WTC11 (cell line): Measurements from ENCODE around the gene ZNHIT2. TPM values are rescaled to one million over a fixed set of nuclear protein-coding genes. Genes with fewer than 3 reads are reported as not detected.

Experiments
- ATF1 ChIP-seq: sonication (generic); formaldehyde crosslinking; IDR thresholded peaks from 2 replicates; pipeline ENCODE4 v1.8.1; 2023; ENCODE audit warnings: mild to moderate bottlenecking, moderate library complexity, missing genetic modification reagents
- ELF4 ChIP-seq: sonication (generic); formaldehyde crosslinking; IDR thresholded peaks from 2 replicates; pipeline ENCODE4 v1.8.1; 2022; ENCODE audit warnings: low read depth, mild to moderate bottlenecking, moderate library complexity, missing genetic modification reagents
- EMX1 ChIP-seq: fragments of 250-450 bp; sonication (Bioruptor Pico); IDR thresholded peaks from 2 replicates; pipeline ENCODE4 v1.8.0; 2021; ENCODE audit warnings: mild to moderate bottlenecking
- ESRRA ChIP-seq: sonication (generic); formaldehyde crosslinking; IDR thresholded peaks from 2 replicates; pipeline ENCODE4 v1.8.1; 2022; ENCODE audit warnings: mild to moderate bottlenecking, missing genetic modification reagents, borderline replicate concordance
- ETV6 ChIP-seq: sonication (generic); formaldehyde crosslinking; IDR thresholded peaks from 2 replicates; pipeline ENCODE4 v1.8.1; 2022; ENCODE audit warnings: mild to moderate bottlenecking, missing genetic modification reagents
- FOXK1 ChIP-seq: sonication (generic); formaldehyde crosslinking; IDR thresholded peaks from 2 replicates; pipeline ENCODE4 v1.8.0; 2022; ENCODE audit warnings: mild to moderate bottlenecking, moderate library complexity, missing genetic modification reagents
- FOXP1 ChIP-seq: sonication (generic); formaldehyde crosslinking; IDR thresholded peaks from 2 replicates; pipeline ENCODE4 v1.8.0; 2022; ENCODE audit warnings: missing genetic modification reagents, mild to moderate bottlenecking, moderate library complexity, borderline replicate concordance
- GABPB1 ChIP-seq: sonication (generic); formaldehyde crosslinking; IDR thresholded peaks from 2 replicates; pipeline ENCODE4 v1.8.1; 2023; ENCODE audit warnings: mild to moderate bottlenecking, missing genetic modification reagents
- GTF2I ChIP-seq: fragments of 250-450 bp; sonication (Bioruptor Pico); conservative IDR thresholded peaks from 2 replicates; pipeline ENCODE4 v1.4.0; 2021; ENCODE audit warnings: mild to moderate bottlenecking
- IRF2 ChIP-seq: sonication (generic); formaldehyde crosslinking; IDR thresholded peaks from 2 replicates; pipeline ENCODE4 v1.8.0; 2022; ENCODE audit warnings: low read depth, missing genetic modification reagents, borderline replicate concordance
- MYBL2 ChIP-seq: sonication (generic); formaldehyde crosslinking; IDR thresholded peaks from 2 replicates; pipeline ENCODE4 v1.8.1; 2023; ENCODE audit warnings: mild to moderate bottlenecking, moderate library complexity, missing genetic modification reagents
- NFATC4 ChIP-seq: fragments of 250-450 bp; sonication (Bioruptor Pico); IDR thresholded peaks from 2 replicates; pipeline ENCODE4 v1.9.0; 2021; ENCODE audit warnings: mild to moderate bottlenecking
- NR2C2 ChIP-seq: sonication (generic); formaldehyde crosslinking; IDR thresholded peaks from 2 replicates; pipeline ENCODE4 v1.8.0; 2022; ENCODE audit warnings: mild to moderate bottlenecking, missing genetic modification reagents
- OVOL2 ChIP-seq: fragments of 250-450 bp; sonication (Bioruptor Pico); IDR thresholded peaks from 2 replicates; pipeline ENCODE4 v1.9.0; 2021; ENCODE audit warnings: mild to moderate bottlenecking, borderline replicate concordance
- RELA ChIP-seq: sonication (generic); formaldehyde crosslinking; IDR thresholded peaks from 2 replicates; pipeline ENCODE4 v1.8.1; 2022; ENCODE audit warnings: missing genetic modification reagents, mild to moderate bottlenecking, borderline replicate concordance
- SOX15 ChIP-seq: fragments of 250-450 bp; sonication (Bioruptor Pico); IDR thresholded peaks from 2 replicates; pipeline ENCODE4 v1.9.0; 2021; ENCODE audit warnings: mild to moderate bottlenecking
- SP1 ChIP-seq: sonication (generic); formaldehyde crosslinking; conservative IDR thresholded peaks from 2 replicates; pipeline ENCODE4 v1.8.1; 2022; ENCODE audit warnings: missing genetic modification reagents
- TCF7 ChIP-seq: sonication (generic); formaldehyde crosslinking; IDR thresholded peaks from 2 replicates; pipeline ENCODE4 v1.8.0; 2022; ENCODE audit warnings: mild to moderate bottlenecking, low read depth, missing genetic modification reagents, moderate library complexity
- TP53 ChIP-seq: sonication (generic); formaldehyde crosslinking; IDR thresholded peaks from 2 replicates; pipeline ENCODE4 v1.8.1; 2023; ENCODE audit warnings: mild to moderate bottlenecking, missing genetic modification reagents
- ZNF232 ChIP-seq: sonication (generic); formaldehyde crosslinking; IDR thresholded peaks from 2 replicates; pipeline ENCODE4 v1.8.0; 2022; ENCODE audit warnings: mild to moderate bottlenecking, missing genetic modification reagents
- ZNF263 ChIP-seq: sonication (generic); formaldehyde crosslinking; IDR thresholded peaks from 2 replicates; pipeline ENCODE4 v1.8.1; 2022; ENCODE audit warnings: low read depth, mild to moderate bottlenecking, moderate library complexity, missing genetic modification reagents
- total RNA-seq: library from RNA; stranded (reverse); gene quantifications from 3 replicates; pipeline ENCODE4 v1.2.3, GENCODE V29; 2021
- TF ChIP-seq, protein P1 (sequence below): sonication (generic); formaldehyde crosslinking; IDR thresholded peaks from 2 replicates; pipeline ENCODE4 v1.8.0; 2022; ENCODE audit warnings: mild to moderate bottlenecking, missing genetic modification reagents
- TF ChIP-seq, protein P2 (sequence below): fragments of 250-450 bp; sonication (Bioruptor Pico); IDR thresholded peaks from 2 replicates; pipeline ENCODE4 v2.1.2; 2022; ENCODE audit warnings: mild to moderate bottlenecking, moderate library complexity
- TF ChIP-seq, protein P3 (sequence below): fragments of 200-600 bp; IDR thresholded peaks from 2 replicates; pipeline ENCODE4 v1.8.0; 2022; ENCODE audit warnings: antibody characterized with exemption
- TF ChIP-seq, protein P4 (sequence below): fragments of 250-450 bp; sonication (Bioruptor Pico); IDR thresholded peaks from 2 replicates; pipeline ENCODE4 v1.9.0; 2021; ENCODE audit warnings: mild to moderate bottlenecking
- TF ChIP-seq, protein P5 (sequence below): sonication (generic); formaldehyde crosslinking; IDR thresholded peaks from 2 replicates; pipeline ENCODE4 v1.8.1; 2022; ENCODE audit warnings: low read depth, missing genetic modification reagents, borderline replicate concordance
- TF ChIP-seq, protein P6 (sequence below): sonication (generic); formaldehyde crosslinking; IDR thresholded peaks from 2 replicates; pipeline ENCODE4 v1.8.0; 2022; ENCODE audit warnings: mild to moderate bottlenecking, missing genetic modification reagents
- TF ChIP-seq, protein P7 (sequence below): sonication (generic); formaldehyde crosslinking; IDR thresholded peaks from 2 replicates; pipeline ENCODE4 v1.8.0; 2022; ENCODE audit warnings: missing genetic modification reagents

The ZNHIT2 gene
- total RNA-seq, 1 experiment from 2014 or later: 16.7 TPM

DNA sequence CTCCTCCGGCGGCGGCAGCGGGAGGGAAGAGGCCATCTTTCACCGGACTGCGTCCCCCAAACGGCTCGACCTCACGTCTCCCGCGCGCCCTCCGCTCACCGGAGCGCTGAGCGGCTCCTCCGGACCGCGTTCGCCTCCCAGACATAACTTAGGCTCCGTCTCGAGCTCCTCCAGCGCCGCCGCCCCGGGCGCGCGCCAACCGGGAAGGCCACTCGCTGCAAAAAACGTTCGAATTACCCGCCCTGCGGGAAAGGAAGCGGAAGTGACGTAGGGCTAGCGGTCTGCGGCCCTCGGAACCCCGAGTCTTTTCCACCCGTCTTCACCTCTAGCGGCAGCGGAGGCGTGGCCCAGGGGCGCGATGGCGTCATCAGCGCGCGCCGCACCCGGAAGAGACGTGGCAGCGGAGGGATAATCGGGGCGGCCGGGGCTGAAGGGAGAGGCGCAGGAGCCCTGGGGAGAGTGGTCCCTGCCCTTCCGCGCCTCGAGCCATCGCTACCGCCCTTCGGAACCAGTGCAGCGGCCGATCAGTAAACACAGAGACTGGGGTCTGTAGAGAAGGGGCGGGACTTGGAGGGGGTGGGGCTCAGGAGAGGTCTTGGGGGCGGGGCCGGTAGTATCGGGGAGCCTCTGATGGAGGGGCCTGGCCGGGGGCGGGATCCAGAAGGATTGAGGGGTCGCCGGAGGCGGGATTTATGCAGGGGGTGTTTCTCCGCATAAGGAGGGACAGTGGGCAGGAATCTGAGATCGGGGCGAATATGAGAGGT lies 33.5 kb downstream of the ZNHIT2 start, which contains the start of the genes CDCA5 and ZFPL1 (continued):
- 0 out of 2 replicates have a peak, but pooled peaks have one; percentile 18 for TF ChIP-seq ZNF232 (CRISPR knock-in tag)
- peak; percentile 94 for TF ChIP-seq MYBL2 (CRISPR knock-in tag)
- TF ChIP-seq NR2C2 (CRISPR knock-in tag): no peak
- TF ChIP-seq IRF2: no peak; the same call in 1 of the 2 replicates
- TF ChIP-seq RELA (CRISPR knock-in tag): 0 out of 2 replicates have a peak, but pooled peaks have one; percentile 5
- TF ChIP-seq ELF4 (CRISPR knock-in tag): no peak
- no peak for TF ChIP-seq ESRRA (CRISPR knock-in tag)
- TF ChIP-seq TP53 (CRISPR knock-in tag): no peak
- TF ChIP-seq GABPB1: peak; percentile 80
- TF ChIP-seq, protein P1, sequence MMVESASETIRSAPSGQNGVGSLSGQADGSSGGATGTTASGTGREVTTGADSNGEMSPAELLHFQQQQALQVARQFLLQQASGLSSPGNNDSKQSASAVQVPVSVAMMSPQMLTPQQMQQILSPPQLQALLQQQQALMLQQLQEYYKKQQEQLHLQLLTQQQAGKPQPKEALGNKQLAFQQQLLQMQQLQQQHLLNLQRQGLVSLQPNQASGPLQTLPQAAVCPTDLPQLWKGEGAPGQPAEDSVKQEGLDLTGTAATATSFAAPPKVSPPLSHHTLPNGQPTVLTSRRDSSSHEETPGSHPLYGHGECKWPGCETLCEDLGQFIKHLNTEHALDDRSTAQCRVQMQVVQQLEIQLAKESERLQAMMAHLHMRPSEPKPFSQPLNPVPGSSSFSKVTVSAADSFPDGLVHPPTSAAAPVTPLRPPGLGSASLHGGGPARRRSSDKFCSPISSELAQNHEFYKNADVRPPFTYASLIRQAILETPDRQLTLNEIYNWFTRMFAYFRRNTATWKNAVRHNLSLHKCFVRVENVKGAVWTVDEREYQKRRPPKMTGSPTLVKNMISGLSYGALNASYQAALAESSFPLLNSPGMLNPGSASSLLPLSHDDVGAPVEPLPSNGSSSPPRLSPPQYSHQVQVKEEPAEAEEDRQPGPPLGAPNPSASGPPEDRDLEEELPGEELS (CRISPR knock-in tag): 0 out of 2 replicates have a peak, but pooled peaks have one; percentile 11
- TF ChIP-seq SP1 (CRISPR knock-in tag): peak; percentile 100
- no peak for TF ChIP-seq NFATC4 (CRISPR knock-in tag)
- TF ChIP-seq GTF2I (CRISPR knock-in tag): no peak
- no peak for TF ChIP-seq OVOL2 (CRISPR knock-in tag)
- TF ChIP-seq, protein P2, sequence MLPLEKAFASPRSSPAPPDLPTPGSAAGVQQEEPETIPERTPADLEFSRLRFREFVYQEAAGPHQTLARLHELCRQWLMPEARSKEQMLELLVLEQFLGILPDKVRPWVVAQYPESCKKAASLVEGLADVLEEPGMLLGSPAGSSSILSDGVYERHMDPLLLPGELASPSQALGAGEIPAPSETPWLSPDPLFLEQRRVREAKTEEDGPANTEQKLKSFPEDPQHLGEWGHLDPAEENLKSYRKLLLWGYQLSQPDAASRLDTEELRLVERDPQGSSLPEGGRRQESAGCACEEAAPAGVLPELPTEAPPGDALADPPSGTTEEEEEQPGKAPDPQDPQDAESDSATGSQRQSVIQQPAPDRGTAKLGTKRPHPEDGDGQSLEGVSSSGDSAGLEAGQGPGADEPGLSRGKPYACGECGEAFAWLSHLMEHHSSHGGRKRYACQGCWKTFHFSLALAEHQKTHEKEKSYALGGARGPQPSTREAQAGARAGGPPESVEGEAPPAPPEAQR (CRISPR knock-in tag): no peak
- peak; percentile 95 for TF ChIP-seq FOXK1
- TF ChIP-seq, protein P3, sequence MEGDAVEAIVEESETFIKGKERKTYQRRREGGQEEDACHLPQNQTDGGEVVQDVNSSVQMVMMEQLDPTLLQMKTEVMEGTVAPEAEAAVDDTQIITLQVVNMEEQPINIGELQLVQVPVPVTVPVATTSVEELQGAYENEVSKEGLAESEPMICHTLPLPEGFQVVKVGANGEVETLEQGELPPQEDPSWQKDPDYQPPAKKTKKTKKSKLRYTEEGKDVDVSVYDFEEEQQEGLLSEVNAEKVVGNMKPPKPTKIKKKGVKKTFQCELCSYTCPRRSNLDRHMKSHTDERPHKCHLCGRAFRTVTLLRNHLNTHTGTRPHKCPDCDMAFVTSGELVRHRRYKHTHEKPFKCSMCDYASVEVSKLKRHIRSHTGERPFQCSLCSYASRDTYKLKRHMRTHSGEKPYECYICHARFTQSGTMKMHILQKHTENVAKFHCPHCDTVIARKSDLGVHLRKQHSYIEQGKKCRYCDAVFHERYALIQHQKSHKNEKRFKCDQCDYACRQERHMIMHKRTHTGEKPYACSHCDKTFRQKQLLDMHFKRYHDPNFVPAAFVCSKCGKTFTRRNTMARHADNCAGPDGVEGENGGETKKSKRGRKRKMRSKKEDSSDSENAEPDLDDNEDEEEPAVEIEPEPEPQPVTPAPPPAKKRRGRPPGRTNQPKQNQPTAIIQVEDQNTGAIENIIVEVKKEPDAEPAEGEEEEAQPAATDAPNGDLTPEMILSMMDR: no peak
- TF ChIP-seq TCF7 (CRISPR knock-in tag): peak; percentile 68; the same call in 1 of the 2 replicates
- no peak for TF ChIP-seq SOX15 (CRISPR knock-in tag)
- peak; percentile 93 for TF ChIP-seq FOXP1 (CRISPR knock-in tag)
- TF ChIP-seq EMX1 (CRISPR knock-in tag): no peak
- TF ChIP-seq, protein P4, sequence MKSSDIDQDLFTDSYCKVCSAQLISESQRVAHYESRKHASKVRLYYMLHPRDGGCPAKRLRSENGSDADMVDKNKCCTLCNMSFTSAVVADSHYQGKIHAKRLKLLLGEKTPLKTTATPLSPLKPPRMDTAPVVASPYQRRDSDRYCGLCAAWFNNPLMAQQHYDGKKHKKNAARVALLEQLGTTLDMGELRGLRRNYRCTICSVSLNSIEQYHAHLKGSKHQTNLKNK (CRISPR knock-in tag): no peak
- peak; percentile 80; the same call in 1 of the 2 replicates for TF ChIP-seq ATF1 (CRISPR knock-in tag)
- TF ChIP-seq, protein P5, sequence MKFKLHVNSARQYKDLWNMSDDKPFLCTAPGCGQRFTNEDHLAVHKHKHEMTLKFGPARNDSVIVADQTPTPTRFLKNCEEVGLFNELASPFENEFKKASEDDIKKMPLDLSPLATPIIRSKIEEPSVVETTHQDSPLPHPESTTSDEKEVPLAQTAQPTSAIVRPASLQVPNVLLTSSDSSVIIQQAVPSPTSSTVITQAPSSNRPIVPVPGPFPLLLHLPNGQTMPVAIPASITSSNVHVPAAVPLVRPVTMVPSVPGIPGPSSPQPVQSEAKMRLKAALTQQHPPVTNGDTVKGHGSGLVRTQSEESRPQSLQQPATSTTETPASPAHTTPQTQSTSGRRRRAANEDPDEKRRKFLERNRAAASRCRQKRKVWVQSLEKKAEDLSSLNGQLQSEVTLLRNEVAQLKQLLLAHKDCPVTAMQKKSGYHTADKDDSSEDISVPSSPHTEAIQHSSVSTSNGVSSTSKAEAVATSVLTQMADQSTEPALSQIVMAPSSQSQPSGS (CRISPR knock-in tag): no peak
- TF ChIP-seq, protein P6, sequence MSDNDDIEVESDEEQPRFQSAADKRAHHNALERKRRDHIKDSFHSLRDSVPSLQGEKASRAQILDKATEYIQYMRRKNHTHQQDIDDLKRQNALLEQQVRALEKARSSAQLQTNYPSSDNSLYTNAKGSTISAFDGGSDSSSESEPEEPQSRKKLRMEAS (CRISPR knock-in tag): peak; percentile 93
- TF ChIP-seq, protein P7, sequence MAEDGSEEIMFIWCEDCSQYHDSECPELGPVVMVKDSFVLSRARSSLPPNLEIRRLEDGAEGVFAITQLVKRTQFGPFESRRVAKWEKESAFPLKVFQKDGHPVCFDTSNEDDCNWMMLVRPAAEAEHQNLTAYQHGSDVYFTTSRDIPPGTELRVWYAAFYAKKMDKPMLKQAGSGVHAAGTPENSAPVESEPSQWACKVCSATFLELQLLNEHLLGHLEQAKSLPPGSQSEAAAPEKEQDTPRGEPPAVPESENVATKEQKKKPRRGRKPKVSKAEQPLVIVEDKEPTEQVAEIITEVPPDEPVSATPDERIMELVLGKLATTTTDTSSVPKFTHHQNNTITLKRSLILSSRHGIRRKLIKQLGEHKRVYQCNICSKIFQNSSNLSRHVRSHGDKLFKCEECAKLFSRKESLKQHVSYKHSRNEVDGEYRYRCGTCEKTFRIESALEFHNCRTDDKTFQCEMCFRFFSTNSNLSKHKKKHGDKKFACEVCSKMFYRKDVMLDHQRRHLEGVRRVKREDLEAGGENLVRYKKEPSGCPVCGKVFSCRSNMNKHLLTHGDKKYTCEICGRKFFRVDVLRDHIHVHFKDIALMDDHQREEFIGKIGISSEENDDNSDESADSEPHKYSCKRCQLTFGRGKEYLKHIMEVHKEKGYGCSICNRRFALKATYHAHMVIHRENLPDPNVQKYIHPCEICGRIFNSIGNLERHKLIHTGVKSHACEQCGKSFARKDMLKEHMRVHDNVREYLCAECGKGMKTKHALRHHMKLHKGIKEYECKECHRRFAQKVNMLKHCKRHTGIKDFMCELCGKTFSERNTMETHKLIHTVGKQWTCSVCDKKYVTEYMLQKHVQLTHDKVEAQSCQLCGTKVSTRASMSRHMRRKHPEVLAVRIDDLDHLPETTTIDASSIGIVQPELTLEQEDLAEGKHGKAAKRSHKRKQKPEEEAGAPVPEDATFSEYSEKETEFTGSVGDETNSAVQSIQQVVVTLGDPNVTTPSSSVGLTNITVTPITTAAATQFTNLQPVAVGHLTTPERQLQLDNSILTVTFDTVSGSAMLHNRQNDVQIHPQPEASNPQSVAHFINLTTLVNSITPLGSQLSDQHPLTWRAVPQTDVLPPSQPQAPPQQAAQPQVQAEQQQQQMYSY (CRISPR knock-in tag): no peak
- TF ChIP-seq ETV6 (CRISPR knock-in tag): peak; percentile 80
- TF ChIP-seq ZNF263 (CRISPR knock-in tag): no peak
